ENCODE data around the gene NPY4R.
"Not testable (repeated sequence)": the region's sequence is repeated elsewhere in the genome, so short reads cannot be mapped to it uniquely, and the experiment has no call there.

NPY4R gene

GRCh38 chr10:46419570-46420379 is 46.0 kb downstream of the NPY4R start:
- not testable (repeated sequence) for H3K4me3 ChIP-seq (ENCODE audit: low read depth, low read length); DNase-seq (ENCODE audit: low read depth)

DNA sequence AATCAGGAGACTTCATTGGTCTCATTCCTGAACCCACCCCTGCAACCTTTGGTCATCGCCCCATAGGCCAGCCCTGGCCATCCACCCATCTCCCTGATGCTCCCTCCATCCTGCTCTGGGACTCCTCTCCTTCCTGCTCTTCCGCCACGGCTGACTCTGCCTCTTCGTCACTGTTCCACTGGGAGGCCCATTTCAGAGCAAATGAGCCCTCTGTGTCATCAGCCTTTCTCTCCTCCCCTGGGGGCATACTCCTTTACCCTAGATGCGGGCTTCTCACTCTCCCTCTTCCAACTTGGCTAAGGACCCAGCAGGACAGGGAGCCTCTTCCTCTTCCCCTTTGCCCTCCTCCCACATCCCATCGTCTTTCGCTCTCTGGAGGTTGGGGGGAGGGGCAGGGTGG is 47.5 kb downstream of the NPY4R start:
- DNase-seq (ENCODE audit: low read depth), result not testable (repeated sequence)

GRCh38 chr10:46415291-46415690 is 50.5 kb downstream of the NPY4R start:
- H3K4me3 ChIP-seq (ENCODE audit: low read depth, low read length); DNase-seq (ENCODE audit: low read depth): not testable (repeated sequence)

More for the DNA sequence above, 47.5 kb downstream of the NPY4R start:
- H3K4me3 ChIP-seq (ENCODE audit: low read depth, low read length), result not testable (repeated sequence)

DNA sequence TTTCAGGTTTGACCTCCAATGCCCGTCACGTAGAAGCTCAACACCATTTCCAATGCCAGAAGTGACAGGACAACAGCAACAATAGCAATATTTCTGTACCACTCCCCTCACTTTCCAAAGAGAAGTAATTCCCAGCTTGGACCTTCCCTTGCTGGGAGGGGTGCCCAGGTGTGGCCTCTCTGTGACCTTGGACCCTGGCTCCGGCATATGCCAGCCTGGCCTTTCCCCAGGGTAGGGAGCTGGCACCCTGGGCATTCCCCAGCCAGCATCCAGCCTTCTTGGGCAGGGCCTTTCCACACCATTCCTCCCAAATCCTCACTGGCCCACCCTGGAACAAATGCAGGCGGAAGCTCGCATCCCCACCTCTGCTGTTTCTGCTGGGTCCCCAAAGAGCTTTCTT is 53.1 kb downstream of the NPY4R start:
- DNase-seq (ENCODE audit: low read depth); H3K4me3 ChIP-seq (ENCODE audit: low read depth, low read length): not testable (repeated sequence)

DNA sequence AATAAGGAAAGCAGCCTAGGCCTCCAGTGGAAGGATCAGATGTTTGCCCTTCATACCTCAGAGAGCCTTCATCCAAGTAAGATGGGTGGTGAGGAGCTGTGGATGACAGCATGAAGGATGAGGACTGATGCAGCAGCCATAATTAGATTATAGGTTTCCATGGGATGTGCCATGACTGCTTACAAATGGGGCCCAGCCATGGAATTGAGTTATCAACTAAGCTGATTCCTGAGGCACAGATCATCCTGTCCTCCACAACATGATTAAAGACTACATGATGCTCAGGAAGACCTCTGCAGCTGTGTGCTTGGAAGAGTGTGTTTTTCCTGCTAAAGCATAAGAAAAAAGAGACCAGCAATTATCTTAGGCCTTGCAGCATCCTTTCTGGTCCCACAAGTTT is 54.6 kb downstream of the NPY4R start:
- not testable (repeated sequence) for DNase-seq (ENCODE audit: low read depth); H3K4me3 ChIP-seq (ENCODE audit: low read depth, low read length)

Measured in choroid plexus epithelial cell (primary cell).